ENCODE measurements around the gene STARD13. TPM values are rescaled to one million over a fixed set of nuclear protein-coding genes. Genes with fewer than 3 reads are reported as not detected.

STARD13 gene
- total RNA-seq, 4 donors from 2014 or later: 31.1 to 63.4 (median 38.9) TPM

- TF ChIP-seq CTCF (IDR thresholded peaks at IDR 0.05): no peak
- ATAC-seq (ENCODE audit: low FRiP score) (peak; percentile 29), DNase-seq (ENCODE audit: low spot score) (no peak)
Observed at GRCh38 chr13:33107361-33107760, 178.2 kb downstream of the STARD13 start.

GRCh38 chr13:33106656-33107360 is 178.7 kb downstream of the STARD13 start:
- TF ChIP-seq CTCF (IDR thresholded peaks at IDR 0.05): no peak
- DNase-seq (ENCODE audit: low spot score): no peak
- no peak for ATAC-seq (ENCODE audit: low FRiP score)

- TF ChIP-seq CTCF (IDR thresholded peaks at IDR 0.05): no peak
- no peak for ATAC-seq (ENCODE audit: low FRiP score)
- no peak for DNase-seq (ENCODE audit: low spot score)
Observed at GRCh38 chr13:33105387-33106005, 180.1 kb downstream of the STARD13 start.

GRCh38 chr13:33103457-33103856 is 182.1 kb downstream of the STARD13 start:
- no peak for DNase-seq (ENCODE audit: low spot score)
- no peak for ATAC-seq (ENCODE audit: low FRiP score)
- no peak for TF ChIP-seq CTCF (IDR thresholded peaks at IDR 0.05)

- ATAC-seq (ENCODE audit: low FRiP score): no peak
- no peak for TF ChIP-seq CTCF (IDR thresholded peaks at IDR 0.05)
- DNase-seq (ENCODE audit: low spot score): no peak
Observed at GRCh38 chr13:33101835-33102234, 183.7 kb downstream of the STARD13 start.

GRCh38 chr13:33100886-33101285 is 184.7 kb downstream of the STARD13 start:
- ATAC-seq (ENCODE audit: low FRiP score): no peak
- TF ChIP-seq CTCF (IDR thresholded peaks at IDR 0.05): no peak
- no peak for DNase-seq (ENCODE audit: low spot score)

- no peak for ATAC-seq (ENCODE audit: low FRiP score)
- no peak for TF ChIP-seq CTCF (IDR thresholded peaks at IDR 0.05)
Observed at GRCh38 chr13:33099860-33100259, 185.7 kb downstream of the STARD13 start.

More at GRCh38 chr13:33099860-33100259, 185.7 kb downstream of the STARD13 start:
- no peak for DNase-seq (ENCODE audit: low spot score)

All from omental fat pad (tissue), 4 donors.